DMS114 treated with DMSO at 0.1 percent for 48 hours (cell line): ENCODE measurements around the gene PMEL.
"Not testable (repeated sequence)": the region's sequence is repeated elsewhere in the genome, so short reads cannot be mapped to it uniquely, and the experiment has no call there.

Experiments used
- DNase-seq: peaks from one replicate; lab custom pipeline; 2025; ENCODE audit not compliant: unreplicated experiment; lab: John Stamatoyannopoulos, UW

PMEL gene

GRCh38 chr12:55925870-55926737 lies 39.7 kb downstream of the PMEL start:
- DNase-seq, result no peak

- DNase-seq, result no peak
Observed at GRCh38 chr12:55925371-55925770, 40.5 kb downstream of the PMEL start.

- not testable (repeated sequence) for DNase-seq
Observed at GRCh38 chr12:55923648-55924047, 42.2 kb downstream of the PMEL start.

- DNase-seq, result no peak
Observed at GRCh38 chr12:55922126-55922525, 43.7 kb downstream of the PMEL start.

GRCh38 chr12:55919032-55919431 lies 46.8 kb downstream of the PMEL start:
- DNase-seq, result not testable (repeated sequence)

- DNase-seq, result no peak
Observed at GRCh38 chr12:55915482-55915859, 50.4 kb downstream of the PMEL start.

GRCh38 chr12:55912908-55913307 lies 52.9 kb downstream of the PMEL start:
- DNase-seq, result no peak

- no peak for DNase-seq
Observed at GRCh38 chr12:55909513-55909884, 56.3 kb downstream of the PMEL start.

- DNase-seq, result no peak
Observed at GRCh38 chr12:55908726-55909512, 56.9 kb downstream of the PMEL start.

- DNase-seq, result no peak
Observed at GRCh38 chr12:55906056-55906455, 59.8 kb downstream of the PMEL start.
